IMR-90 (cell line): Measurements from ENCODE around the gene DGLUCY.

Source experiments
- ELK1 ChIP-seq: fragments of 150-350 bp; IDR thresholded peaks from 2 replicates; pipeline ENCODE4 v1.6.1; 2016; ENCODE audit warnings: low read depth, mild to moderate bottlenecking, low read length, moderate library complexity, borderline replicate concordance
- FOS ChIP-seq: fragments of 150-350 bp; IDR thresholded peaks from 2 replicates; pipeline ENCODE4 v1.6.1; 2016; ENCODE audit warnings: low read depth, low read length
- MAFK ChIP-seq: IDR thresholded peaks from 2 replicates; pipeline ENCODE4 v1.6.1; 2012; ENCODE audit warnings: low read depth, low read length, improper control_type of control experiment
- MXI1 ChIP-seq: IDR thresholded peaks from 2 replicates; pipeline ENCODE4 v1.6.1; 2012; ENCODE audit warnings: low read depth, mild to moderate bottlenecking, low read length, moderate library complexity, borderline replicate concordance
- POLR2A ChIP-seq: IDR thresholded peaks from 2 replicates; pipeline ENCODE4 v1.6.1; 2012; ENCODE audit warnings: mild to moderate bottlenecking, low read depth, low read length
- RAD21 ChIP-seq: IDR thresholded peaks from 2 replicates; pipeline ENCODE4 v1.6.1; 2012; ENCODE audit warnings: low read length, improper control_type of control experiment
- RCOR1 ChIP-seq: IDR thresholded peaks from 2 replicates; pipeline ENCODE4 v1.6.1; 2012; ENCODE audit warnings: mild to moderate bottlenecking, low read length, improper control_type of control experiment; ENCODE audit not compliant: insufficient replicate concordance
- SMC3 ChIP-seq: fragments of 150-350 bp; IDR thresholded peaks from 2 replicates; pipeline ENCODE4 v1.6.1; 2016; ENCODE audit warnings: low read depth, mild to moderate bottlenecking, antibody characterized with exemption, low read length, moderate library complexity
- USF2 ChIP-seq: fragments of 150-350 bp; IDR thresholded peaks from 2 replicates; pipeline ENCODE4 v1.6.1; 2017; ENCODE audit warnings: mild to moderate bottlenecking, antibody characterized with exemption, low read length, low read depth
- TF ChIP-seq, protein P1 (sequence below): conservative IDR thresholded peaks from 2 replicates; pipeline ENCODE4 v1.5.1; 2012; ENCODE audit warnings: mild to moderate bottlenecking, low read depth, low read length, improper control_type of control experiment

GRCh38 chr14:91163316-91163715 lies 49.4 kb downstream of the DGLUCY start:
- TF ChIP-seq USF2 (no peak), POLR2A (no peak), FOS (no peak), SMC3 (no peak), RCOR1 (no peak), RAD21 (no peak), MXI1 (no peak), MAFK (no peak), ELK1 (no peak)
- TF ChIP-seq, protein P1, sequence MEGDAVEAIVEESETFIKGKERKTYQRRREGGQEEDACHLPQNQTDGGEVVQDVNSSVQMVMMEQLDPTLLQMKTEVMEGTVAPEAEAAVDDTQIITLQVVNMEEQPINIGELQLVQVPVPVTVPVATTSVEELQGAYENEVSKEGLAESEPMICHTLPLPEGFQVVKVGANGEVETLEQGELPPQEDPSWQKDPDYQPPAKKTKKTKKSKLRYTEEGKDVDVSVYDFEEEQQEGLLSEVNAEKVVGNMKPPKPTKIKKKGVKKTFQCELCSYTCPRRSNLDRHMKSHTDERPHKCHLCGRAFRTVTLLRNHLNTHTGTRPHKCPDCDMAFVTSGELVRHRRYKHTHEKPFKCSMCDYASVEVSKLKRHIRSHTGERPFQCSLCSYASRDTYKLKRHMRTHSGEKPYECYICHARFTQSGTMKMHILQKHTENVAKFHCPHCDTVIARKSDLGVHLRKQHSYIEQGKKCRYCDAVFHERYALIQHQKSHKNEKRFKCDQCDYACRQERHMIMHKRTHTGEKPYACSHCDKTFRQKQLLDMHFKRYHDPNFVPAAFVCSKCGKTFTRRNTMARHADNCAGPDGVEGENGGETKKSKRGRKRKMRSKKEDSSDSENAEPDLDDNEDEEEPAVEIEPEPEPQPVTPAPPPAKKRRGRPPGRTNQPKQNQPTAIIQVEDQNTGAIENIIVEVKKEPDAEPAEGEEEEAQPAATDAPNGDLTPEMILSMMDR, result no peak
